GM21529 (cell line): ENCODE results near the gene PRAC2.
"Not testable (repeated sequence)": the region's sequence is repeated elsewhere in the genome, so short reads cannot be mapped to it uniquely, and the experiment has no call there.

Experiments
- ATAC-seq: cut with Tn5 transposase; IDR thresholded peaks from one replicate; pipeline ENCODE4 v1.9.1; 2021; ENCODE audit not compliant: unreplicated experiment

PRAC2 gene

GRCh38 chr17:48722915-48723422 lies at the start of gene PRAC2:
Gene PRAC2 (plus strand): TSS chr17:48723185. CDS start chr17:48724411, 1,226 bp downstream.
- ATAC-seq, result no peak

GRCh38 chr17:48676963-48677558 lies 45.9 kb upstream of the PRAC2 start:
- no peak for ATAC-seq

GRCh38 chr17:48678141-48678971 lies 44.6 kb upstream of the PRAC2 start:
- ATAC-seq, result no peak

- no peak for ATAC-seq
Observed at GRCh38 chr17:48679385-48680096, 43.4 kb upstream of the PRAC2 start.

GRCh38 chr17:48681609-48682008 lies 41.4 kb upstream of the PRAC2 start:
- ATAC-seq, result no peak

- no peak for ATAC-seq
Observed at GRCh38 chr17:48690655-48691054, 32.3 kb upstream of the PRAC2 start.

GRCh38 chr17:48692049-48692448 lies 30.9 kb upstream of the PRAC2 start:
- no peak for ATAC-seq

GRCh38 chr17:48693178-48693577 lies 29.8 kb upstream of the PRAC2 start:
- ATAC-seq, result no peak

GRCh38 chr17:48701864-48702532 lies 21.0 kb upstream of the PRAC2 start:
- no peak for ATAC-seq

GRCh38 chr17:48704361-48705248 lies 18.4 kb upstream of the PRAC2 start:
- ATAC-seq, result no peak

GRCh38 chr17:48711128-48711527 lies 11.9 kb upstream of the PRAC2 start:
- no peak for ATAC-seq

GRCh38 chr17:48715496-48716399 lies 7.2 kb upstream of the PRAC2 start:
- ATAC-seq, result no peak

- ATAC-seq, result not testable (repeated sequence)
Observed at GRCh38 chr17:48716549-48716948, 6.4 kb upstream of the PRAC2 start.

- ATAC-seq, result no peak
Observed at GRCh38 chr17:48717367-48718226, 5.4 kb upstream of the PRAC2 start.

- ATAC-seq, result no peak
Observed at GRCh38 chr17:48718227-48718760, 4.7 kb upstream of the PRAC2 start.

- no peak for ATAC-seq
Observed at GRCh38 chr17:48718761-48719641, 4.0 kb upstream of the PRAC2 start.
